GM18909 (cell line): ENCODE data around the gene TFPI.
"Not testable (repeated sequence)": the region's sequence is repeated elsewhere in the genome, so short reads cannot be mapped to it uniquely, and the experiment has no call there.

ENCODE experiments used
- ATAC-seq: cut with Tn5 transposase; IDR thresholded peaks from one replicate; pipeline ENCODE4 v1.9.1; 2021; ENCODE audit warnings: mild to moderate bottlenecking; ENCODE audit not compliant: unreplicated experiment, poor library complexity

Gene TFPI

DNA sequence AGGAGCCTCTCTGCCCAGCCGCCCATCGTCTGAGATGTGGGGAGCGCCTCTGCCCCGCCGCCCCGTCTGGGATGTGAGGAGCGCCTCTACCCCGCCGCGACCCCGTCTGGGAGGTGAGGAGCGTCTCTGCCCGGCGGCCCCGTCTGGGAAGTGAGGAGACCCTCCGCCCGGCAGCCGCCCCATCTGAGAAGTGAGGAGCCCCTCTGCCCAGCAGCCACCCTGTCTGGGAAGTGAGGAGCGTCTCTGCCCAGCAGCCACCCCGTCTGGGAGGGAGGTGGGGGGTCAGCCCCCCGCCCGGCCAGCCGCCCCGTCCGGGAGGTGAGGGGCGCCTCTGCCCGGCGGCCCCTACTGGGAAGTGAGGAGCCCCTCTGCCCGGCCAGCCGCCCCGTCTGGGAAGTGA, 2.3 kb upstream of the TFPI start:
- ATAC-seq: not testable (repeated sequence)

DNA sequence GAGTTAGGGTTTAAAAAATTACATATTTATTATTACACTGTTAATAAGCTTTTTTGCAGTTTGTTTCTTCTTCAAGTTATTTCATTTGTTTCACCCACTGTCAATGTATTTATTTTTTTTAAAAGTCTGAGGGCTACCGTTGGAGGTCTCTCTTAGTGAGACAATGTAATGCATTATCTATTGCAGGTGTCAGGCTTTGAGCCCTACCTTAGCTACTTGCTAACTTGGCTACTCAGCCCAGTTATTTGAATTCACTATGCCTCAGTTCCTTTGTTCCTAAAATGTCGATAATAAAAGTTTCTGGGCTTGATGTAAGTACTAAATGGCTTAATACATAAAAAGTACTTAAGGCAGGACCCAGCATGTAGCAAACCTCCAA, 458 bp upstream of the TFPI start:
- ATAC-seq: no peak

DNA sequence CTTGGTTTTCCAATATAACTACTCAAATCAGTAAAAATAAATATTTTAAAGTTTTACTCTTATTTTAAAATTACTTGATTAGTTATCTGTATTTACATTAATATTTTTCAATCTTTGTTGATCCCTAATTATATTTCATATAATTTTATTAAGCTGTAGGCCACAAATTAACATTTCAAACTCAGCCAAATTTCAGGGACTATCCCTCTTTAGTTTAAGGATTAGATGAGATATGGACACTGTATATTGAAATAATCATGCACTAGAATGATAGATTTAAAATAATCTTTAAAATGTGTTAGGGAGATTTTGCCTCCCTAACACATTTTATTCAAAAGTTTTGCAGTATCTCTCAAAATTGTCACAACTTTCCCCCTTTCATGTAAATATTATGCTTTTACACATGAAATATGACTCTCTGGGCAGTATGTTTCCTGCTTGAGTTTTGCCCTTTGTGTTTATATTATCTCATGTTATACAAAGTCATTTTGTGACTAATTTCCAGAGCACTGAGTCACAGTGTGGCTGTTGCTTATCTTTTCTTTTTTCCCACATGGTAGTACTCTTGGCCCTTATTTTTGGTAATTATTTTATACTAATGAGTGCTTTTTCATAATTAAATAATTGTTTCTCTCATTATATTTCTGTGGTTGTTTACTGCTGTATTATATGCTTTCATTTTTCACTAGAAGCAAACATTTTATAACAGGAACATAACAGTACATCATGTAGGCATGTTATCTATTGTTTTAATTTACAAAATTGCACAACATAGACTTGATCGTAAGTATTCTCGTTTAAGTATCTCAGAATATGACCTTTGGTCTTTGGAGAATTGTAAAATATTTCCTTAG, 1.2 kb downstream of the TFPI start:
- no peak for ATAC-seq

DNA sequence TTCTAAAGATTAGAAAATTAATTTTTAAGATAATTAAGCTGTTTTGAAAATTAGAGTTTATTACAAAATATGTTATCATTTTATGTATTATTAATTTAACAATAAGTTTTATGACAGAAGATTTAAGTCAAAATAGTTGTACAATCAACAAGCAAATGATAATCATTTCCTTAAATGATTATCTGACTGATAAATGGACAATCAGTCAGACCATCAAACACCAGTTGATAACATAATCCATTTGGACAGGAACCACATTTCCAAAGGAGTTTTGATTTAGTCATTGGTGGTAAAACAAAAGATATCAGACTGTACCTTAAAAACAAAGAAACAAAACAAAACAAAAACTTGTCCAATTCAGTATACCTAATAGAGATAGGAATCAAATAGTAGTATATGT, 1.9 kb downstream of the TFPI start:
- ATAC-seq: no peak

DNA sequence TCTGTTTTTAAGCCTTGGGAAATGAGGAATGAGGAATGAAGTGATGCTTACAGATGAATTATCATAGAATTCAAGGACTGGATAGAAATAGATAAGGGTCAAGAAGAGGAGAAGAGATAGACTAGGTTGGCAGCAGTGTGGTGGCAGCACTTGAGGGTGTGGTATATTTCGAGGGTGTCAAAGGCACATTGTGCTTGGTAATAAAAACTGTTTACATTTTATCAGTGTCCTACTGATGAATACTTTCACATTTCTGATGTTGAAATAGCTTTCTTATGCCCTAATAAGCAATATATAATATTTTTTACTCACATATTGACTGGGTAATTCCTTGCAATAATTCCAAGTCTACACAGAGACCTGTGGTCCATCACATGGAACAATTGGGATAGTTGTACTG, 3.4 kb downstream of the TFPI start:
- ATAC-seq: no peak

DNA sequence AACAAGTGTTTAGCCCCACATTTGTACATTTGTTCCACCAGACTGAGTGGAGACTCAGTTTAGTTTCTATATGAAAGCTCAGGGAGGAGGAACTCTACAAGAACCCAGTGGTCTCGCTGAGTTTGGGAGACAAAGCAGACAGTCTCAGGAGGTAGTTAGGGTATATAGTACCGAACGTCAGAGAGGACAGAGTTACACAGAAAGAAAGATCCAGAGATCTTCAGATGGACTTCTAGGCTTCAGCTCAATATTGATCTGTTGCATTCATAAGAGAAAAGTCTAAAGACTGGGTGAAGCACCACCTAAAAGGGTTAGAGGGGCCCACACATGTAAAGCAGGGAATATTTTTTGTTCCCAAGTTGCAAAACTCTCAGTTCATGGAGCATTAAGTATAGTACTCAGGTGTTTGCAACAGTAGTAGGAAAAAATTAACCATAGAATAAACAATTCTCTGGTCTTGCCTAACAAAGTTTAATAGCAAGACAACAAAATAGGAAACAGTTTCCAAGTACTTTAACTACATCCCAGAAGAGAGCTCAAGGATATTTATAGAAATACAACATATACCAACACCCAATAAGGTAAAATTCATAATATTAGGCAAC, 4.2 kb downstream of the TFPI start:
- ATAC-seq: no peak

DNA sequence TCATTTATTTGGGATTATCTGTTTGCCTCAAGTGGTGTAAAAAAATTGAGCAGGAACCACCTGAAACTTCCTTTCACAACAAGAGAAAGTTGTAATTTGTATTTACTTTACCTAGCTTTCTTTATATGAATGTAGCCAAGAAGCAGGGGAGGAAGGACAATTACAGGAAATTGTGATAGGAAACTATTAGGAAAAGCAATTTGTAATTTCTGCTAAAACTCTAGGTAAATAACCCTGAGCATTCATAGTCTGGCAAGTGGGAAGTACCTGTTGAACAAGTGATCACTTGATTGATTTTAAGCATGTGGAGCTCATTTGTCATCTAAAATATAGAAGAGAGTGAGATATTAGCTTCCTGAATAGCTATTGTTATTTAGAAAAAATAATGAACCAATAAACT, 5.0 kb downstream of the TFPI start:
- no peak for ATAC-seq

DNA sequence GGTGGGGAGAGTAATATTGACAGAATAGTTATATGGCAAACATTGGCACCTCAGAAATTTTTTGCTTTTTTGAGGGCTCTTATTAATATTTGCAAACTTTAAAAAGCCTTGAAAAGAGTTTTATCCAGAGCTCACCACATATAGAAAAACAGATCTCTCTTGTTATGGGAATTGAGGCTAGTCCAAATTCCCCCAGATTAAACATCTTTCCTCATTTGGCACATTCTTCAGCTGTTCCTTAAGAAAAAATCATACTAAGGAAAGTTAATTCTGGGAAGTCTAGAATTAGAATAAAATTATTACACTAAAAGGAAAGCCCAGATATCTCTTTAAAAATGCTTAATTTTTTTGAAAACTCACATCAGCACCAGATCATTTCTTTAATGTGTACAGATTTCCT, 5.6 kb downstream of the TFPI start:
- no peak for ATAC-seq

DNA sequence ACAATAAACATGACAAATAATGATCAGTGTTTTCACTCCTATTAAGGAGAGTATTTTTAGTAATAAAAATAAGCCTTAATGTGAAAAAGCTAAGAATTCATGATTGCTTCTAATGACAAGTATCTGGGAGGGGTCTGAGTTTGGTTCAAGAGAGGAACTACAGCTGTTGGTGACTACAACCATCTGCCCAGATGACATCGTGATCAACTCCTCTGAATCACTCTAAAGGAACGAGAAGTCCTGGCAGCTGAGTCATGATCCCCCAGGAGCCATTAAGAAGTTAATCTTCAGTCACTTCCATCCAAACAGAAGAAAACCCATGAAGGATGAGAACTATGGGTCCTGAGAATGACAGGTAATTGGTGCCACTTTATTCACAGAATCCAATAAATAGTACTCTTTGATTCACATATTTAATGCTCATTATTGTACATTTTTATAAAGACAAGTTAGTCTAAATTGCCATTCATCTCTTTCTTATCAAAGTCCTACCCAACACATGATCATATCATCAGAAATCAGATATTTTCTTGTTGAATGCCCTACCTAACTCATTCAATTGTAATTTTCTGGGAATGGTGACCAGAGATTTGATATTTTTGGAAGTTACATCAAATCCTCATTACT, 6.8 kb downstream of the TFPI start:
- no peak for ATAC-seq

DNA sequence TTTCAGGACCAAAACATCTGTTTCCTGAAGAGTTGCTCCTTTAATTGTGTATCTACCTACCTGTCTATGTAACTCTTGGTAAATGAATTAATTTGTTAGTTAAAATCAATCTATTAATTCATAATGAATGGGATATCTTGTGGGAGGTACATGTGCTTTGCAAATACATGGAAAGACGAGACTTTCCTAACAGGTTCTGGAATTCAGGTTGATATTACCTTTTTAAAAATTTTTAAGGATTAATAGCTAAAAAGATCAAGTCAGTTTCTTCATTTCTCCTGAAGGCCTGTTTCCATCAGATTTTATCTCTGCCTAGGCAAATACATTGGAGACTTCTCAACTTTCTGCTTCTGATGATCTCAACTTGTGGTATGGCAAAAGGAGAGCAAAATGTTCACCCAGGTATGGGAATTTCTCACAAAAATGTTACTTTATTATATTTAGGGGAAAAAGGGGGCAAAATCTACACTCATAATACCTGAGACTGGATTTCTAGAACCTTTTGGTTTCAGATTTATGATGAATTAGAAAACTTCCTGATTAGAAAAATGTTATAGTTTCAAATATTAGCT, 7.4 kb downstream of the TFPI start:
- ATAC-seq: no peak

DNA sequence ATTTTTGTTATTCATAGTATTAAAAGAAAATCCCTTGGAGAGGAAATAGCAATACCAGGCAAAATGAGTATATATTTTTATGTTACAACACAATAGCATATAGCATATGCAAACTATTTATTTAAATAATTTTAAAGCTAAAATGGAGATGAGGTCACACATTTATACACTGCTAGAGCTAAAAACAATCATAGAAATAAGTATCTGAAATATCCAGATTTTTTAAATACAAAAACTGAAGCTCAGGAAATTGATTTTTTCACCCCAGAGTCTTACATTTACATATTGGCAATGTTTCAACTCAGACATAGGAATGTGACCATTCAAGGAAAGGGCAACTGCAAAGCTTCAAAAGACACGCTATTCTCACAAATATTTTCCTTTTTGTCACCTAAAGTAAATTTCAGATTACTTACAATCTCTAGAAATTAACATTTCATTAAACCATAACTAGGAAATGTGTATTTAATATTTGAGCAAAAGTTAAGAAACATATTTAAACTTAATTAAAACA, 8.9 kb downstream of the TFPI start:
- ATAC-seq: no peak

DNA sequence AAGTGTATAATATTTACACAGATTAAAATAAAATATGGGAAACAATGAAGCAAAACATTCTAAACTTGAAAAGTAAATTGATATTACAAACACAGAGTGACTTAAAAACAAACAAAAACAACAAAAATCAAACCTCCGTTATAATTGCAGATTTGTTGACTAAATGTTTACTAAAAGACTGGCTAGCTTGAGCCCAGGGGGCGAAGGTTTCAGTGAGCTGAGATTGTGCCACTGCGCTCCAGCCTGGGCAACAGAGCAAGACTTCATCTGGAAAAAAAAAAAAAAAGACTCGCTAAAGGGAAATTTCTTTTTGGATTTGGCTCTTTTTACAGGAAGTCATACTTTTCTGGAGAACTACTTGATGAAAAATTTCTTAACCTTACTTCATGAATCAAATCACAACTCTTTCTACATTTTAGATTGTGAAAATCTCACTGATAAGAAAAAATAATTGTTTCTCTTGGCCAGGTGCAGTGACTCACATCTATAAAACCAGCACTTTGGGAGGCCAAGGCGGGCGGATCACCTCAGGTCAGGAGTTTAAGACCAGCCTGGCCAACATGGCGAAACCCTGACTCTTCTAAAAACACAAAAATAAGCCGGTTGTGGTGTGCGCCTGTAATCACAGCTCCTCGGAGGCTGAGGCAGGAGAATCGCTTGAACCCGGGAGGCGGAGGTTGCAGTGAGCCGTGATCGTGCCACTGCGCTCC, 9.7 kb downstream of the TFPI start:
- ATAC-seq: no peak

DNA sequence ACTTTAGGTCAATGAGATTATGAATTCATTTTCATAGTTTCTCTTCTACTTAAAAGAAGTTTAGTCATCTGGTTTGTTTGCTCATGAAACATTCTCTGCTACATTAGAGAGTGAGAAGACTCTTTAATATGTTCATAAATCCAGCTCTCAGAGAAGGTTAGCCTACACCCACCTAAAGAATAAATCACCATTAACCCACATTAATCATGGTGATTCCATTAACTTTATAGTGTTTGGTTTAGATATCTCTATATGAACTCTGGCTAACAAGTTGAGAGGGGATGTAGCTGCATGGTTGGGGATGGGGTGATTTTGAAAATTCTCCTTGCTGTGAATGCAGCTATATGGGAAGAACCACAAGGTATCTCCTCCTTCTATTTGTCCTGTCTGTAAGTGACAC, 10.7 kb downstream of the TFPI start:
- ATAC-seq: no peak

DNA sequence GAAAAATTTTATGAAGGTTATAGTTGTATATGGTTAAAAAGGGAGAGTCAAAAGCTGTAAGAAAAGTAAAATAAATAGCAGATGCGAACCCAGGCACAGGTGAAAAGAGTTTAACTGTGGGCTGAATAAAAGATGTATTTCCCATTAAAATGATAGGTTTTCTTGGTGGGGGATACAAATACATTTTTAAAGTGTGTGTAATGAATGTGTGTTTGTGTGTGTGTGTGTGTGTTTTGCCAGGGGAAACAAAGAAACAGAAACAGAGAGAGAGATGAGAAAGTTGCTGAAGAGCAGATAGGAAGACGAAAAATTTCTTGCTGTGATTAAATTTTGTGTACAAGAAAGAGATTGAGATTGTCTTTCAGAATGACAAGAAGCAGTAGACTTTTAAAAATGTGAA, 12.1 kb downstream of the TFPI start:
- ATAC-seq: no peak

DNA sequence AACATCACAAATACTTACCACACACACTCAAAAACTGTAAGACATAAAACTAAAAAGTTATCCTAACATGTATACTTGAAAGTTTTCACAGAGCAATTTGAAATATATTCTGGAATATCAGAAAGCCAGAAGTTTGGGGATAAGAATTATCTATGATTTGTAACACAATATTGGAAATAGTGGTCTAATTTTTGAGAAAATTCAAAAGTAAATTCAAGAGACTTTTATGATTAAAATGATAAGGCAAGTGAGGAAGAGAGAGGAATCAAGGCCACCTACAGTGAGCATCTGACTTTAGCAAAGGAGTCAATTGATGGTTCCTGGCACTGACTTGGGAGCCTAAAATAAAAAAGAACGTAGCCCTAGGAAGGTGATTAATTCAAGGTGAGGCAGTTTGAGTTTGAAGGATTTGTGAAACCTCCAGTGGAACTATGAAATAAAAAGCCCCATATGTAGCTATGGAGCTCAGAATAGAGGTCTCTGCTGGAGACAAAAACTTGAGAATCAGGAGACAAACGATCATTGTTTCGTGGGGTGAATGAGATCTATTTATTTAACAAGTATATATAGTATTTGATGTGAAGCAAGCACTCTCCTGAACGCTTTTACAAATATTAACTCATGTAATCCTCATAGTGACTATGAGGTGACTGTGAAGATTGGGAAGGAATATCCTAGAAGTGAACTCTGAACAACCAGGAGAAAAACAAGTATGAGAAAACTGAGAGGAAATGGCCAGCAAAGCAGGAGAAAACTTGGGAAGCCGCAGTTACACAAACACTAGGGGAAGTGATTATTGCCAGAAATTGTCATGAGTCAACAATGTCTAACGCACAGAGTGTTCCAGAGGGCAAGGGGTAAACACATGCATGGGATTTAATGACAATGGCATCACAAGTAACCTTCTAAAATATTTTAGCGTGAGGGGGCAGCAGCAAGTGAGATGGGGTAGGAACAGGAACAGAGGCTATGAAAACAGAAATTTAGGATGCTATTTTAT, 12.8 kb downstream of the TFPI start:
- ATAC-seq: no peak

DNA sequence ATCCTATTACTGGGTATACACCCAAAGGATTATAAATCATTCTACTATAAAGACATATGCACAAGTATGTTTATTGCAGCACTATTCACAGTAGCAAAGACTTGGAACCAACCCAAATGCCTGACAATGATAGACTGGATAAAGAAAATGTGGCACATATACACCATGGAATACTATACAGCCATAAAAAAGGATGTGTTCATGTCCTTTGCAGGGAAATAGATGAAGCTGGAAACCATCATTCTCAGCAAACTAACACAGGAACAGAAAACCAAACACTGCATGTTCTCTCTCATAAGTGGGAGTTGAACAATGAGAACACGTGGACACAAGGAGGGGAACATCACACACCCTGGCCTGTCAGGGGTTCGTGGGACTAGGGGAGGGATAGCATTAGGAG, 16.0 kb downstream of the TFPI start:
- ATAC-seq: not testable (repeated sequence)

DNA sequence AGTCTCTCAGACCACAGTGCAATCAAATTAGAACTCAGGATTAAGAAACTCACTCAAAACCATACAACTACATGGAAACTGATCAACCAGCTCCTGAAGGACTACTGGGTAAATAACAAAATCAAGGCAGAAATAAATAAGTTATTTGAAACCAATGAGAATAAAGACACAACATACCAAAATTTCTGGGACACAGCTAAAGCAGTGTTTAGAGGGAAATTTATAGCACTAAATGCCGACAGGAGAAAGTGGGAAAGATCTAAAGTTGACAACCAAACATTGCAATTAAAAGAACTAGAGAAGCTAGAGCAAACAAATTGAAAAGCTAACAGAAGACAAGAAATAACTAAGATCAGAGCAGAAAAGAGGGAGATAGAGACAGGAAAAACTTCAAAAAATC, 18.9 kb downstream of the TFPI start:
- ATAC-seq: not testable (repeated sequence)

DNA sequence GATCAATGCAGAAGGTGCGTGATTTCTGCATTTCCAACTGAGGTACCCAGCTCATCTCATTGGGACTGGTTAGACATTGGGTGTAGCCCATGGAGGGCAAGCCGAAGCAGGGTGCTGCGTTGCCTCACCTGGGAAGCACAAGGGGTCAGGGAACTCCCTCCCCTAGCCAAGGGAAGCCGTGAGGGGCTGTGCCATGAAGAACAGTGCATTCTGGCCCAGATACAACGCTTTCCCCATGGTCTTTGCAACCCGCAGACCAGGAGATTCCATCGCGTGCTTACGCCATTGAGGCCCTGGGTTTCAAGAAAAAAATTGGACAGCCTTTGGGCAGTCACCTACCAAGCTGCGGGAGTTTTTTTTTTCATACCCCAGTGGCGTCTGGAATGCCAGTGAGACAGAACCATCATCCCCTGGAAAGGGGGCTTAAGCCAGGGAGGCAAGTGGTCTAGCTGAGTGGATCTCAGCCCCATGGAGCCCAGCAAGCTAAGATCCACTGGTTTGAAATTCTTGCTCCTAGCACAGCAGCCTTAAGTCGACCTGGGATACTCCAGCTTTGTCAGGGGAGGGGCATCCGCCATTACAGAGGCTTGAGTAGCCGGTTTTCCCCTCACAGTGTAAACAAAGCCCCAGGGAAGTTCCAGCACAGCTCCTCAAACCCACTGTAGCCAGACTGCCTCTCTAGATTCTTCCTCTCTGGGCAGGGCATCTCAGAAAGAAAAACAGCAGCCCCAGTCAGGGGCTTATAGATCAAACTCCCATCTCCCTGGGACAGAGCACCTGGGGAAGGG, 21.7 kb downstream of the TFPI start:
- ATAC-seq: no peak
